Fibroblast of the aortic adventitia (primary cell): ENCODE measurements around the gene TAGLN2. TPM values are rescaled to one million over a fixed set of nuclear protein-coding genes. Genes with fewer than 3 reads are reported as not detected.

ENCODE experiments used
- DNase-seq: peaks from one replicate; pipeline ENCODE4 v3.0.0-alpha.2; 2010; ENCODE audit warnings: low read depth
- H3K4me3 ChIP-seq: 2 replicates; pipeline ENCODE4 v1.5.1; 2011; ENCODE audit warnings: low read depth, mild to moderate bottlenecking, control low read depth, low read length, moderate library complexity
- total RNA-seq: library from RNA; depleted of rRNA; stranded (reverse); fragments of >200 nt; gene quantifications from 2 replicates; pipeline ENCODE4 v1.2.3, GENCODE V29; 2012; ENCODE audit warnings: low replicate concordance
- TF ChIP-seq, protein P1 (sequence below): IDR thresholded peaks from 2 replicates; pipeline ENCODE4 v1.5.1; 2011; ENCODE audit warnings: mild to moderate bottlenecking, low read length, control low read depth, inconsistent platforms; ENCODE audit not compliant: insufficient read depth

Gene TAGLN2
- total RNA-seq, 1 donor: 228 TPM

DNA sequence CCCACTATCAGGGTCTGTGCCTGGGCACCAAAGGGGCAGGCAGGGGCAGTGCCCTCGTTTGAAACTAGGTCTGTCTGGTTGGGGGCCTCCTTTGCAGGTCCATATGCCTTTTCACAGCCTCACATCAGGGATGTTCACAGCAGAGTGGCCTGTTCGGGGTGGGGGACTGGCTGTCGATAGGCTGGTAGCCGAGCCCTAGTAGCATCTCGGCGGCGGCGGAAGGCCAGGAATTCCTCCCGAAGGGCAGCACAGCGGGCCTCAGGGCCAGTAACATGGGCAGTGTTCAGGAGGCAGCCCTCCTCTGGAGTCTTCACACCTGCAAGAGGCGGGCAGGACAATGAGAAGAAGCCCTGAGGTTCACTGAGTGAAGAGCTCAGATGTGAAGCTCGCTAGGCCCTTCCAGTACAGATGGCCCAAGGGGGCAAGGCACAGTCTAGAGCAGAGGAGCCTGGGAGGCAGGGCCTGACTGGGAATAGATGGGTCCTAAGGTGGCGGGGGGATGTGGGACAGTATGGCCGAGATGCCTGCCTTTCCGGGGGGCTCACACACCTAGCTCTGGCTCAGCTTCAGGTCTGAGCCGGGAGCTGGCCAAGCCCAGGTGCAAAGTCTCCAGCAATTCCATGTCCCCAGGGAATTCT is 2.0 kb upstream of the TAGLN2 start:
- DNase-seq: no peak
- TF ChIP-seq, protein P1, sequence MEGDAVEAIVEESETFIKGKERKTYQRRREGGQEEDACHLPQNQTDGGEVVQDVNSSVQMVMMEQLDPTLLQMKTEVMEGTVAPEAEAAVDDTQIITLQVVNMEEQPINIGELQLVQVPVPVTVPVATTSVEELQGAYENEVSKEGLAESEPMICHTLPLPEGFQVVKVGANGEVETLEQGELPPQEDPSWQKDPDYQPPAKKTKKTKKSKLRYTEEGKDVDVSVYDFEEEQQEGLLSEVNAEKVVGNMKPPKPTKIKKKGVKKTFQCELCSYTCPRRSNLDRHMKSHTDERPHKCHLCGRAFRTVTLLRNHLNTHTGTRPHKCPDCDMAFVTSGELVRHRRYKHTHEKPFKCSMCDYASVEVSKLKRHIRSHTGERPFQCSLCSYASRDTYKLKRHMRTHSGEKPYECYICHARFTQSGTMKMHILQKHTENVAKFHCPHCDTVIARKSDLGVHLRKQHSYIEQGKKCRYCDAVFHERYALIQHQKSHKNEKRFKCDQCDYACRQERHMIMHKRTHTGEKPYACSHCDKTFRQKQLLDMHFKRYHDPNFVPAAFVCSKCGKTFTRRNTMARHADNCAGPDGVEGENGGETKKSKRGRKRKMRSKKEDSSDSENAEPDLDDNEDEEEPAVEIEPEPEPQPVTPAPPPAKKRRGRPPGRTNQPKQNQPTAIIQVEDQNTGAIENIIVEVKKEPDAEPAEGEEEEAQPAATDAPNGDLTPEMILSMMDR: no peak
- H3K4me3 ChIP-seq: no peak overlapping the region

DNA sequence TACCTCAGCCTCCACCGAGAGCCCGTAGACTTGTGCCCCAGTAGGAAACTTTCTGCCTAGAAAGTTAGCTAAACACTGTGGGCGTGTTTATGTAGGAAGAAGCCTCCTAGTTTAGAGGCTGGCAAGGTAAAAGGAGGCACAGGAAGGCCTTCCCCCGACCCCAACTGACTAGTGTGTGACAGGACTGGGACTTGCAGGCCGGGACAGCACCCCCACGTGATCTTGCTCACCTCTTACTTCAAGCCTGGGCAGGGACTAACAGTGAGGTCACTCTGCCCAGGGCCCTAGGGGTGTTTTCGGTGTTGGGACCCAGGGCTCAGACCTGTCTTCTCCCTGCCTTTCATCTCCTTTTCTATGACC is 392 bp upstream of the TAGLN2 start:
- TF ChIP-seq, protein P1: no peak
- peak overlapping the region; percentile 96 for H3K4me3 ChIP-seq
- no peak for DNase-seq

DNA sequence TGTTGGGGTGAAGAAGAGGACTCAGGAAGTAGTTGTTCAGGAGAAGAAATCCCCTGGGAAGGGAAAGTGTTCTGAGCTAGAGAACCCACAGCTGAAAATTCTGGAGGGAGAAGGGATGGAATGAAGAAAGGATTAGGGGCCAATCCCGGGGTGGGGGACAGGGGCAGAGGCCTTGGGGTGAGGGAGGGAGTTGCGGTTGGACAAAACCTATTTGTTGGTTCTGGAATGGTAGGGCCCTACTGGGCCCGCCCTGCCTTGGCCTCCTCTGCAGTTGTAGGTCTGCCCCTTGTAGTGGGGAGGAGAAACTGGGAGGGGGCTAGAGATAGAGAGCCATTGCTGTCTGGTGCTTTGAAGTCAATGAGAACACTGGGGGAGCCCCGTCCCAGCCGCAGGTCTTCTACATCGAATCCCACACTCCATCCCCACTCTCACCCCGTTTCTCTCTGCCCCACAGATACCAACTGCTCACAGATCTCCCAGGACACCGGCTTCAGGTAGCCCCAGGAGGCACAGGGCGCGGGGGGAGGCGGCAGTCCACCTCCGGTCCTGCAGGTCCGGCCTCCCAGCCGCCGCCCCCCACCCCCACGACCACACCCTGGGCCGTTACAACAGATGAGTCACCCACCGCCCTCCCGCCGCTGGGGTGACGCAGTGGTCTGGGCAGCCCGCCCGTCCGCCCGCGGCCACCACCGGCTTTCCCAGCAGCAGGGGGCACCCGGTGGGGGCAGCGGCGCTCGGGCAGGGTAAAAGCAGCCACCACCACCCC is 1.1 kb downstream of the TAGLN2 start:
- peak overlapping the region; percentile 96 for H3K4me3 ChIP-seq
- DNase-seq: peak; percentile 88
- TF ChIP-seq, protein P1: peak; percentile 19

DNA sequence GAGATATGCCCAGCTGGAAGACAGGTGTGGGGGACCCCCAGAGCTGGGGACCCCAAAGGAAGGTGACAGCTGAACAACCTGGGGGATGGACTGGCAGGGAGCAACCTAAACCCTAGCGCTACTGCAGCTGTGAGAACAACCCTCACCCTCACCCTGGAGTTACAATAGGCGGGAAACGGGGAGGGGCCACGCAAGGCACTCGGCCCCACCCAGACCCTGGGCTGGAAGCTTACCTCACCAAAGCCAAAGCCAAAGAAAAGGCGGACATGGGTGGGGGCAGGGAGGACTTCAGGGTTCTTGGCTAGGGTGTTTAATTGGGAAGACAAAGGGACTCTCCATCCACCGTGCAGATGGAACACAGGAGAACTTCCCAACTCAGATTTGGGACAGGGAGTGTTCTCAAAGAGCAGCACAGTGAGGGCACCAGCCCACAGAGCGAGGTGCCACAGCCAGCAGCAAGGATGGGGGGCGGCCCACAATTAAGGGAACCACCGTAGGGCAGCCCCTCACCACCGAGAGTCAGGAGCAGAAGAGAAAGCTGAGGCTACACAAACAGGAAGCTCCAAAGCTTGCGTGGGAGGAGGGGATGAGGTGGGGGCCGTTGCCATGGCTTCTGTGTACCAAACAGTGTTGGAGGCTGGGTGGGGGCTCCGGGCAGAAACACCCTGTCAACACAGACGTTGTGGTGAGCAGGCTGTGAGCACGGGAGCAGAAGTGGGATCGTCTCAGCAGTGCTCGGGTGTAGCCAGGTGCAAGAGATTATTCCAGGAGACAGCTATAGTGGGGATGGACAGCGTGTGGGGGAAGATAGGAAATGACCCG is 1.9 kb downstream of the TAGLN2 start:
- DNase-seq: peak; percentile 90
- H3K4me3 ChIP-seq: peak overlapping the region; percentile 96
- TF ChIP-seq, protein P1: no peak

DNA sequence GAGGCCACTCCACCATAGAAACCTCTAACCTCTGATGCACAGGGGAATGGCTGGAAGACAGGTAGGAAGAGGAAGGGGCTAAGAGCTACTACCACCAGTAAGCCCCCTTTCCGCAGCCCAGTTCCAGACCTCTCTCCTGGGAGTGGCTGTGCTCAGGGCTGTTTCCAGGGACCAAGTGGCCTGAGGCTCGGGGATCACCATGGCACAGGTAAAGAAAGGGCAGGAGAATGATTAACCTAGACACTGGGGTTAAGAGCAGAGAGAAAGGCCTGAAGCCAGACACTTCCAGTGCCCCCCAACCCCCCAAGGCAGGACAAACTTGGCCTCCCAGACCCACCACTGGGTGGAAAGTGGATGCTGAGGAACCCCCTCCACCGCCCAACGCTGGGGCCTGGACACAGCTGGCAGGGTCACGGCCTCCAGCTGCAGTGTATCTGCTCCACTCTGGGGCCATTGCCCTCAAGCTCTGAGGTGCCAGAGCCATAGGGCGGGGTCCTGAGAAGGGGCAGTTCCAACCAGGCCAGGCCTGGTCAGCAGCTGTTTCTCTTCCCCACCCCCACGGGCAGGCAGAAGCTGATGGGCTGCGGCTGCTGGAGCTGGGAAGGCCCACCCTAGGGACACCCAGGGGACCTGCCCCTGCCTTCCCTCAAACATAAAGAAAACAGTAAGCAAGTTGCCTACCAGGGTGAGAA is 2.6 kb downstream of the TAGLN2 start:
- TF ChIP-seq, protein P1: no peak
- H3K4me3 ChIP-seq: peak overlapping the region; percentile 96
- peak; percentile 64 for DNase-seq

DNA sequence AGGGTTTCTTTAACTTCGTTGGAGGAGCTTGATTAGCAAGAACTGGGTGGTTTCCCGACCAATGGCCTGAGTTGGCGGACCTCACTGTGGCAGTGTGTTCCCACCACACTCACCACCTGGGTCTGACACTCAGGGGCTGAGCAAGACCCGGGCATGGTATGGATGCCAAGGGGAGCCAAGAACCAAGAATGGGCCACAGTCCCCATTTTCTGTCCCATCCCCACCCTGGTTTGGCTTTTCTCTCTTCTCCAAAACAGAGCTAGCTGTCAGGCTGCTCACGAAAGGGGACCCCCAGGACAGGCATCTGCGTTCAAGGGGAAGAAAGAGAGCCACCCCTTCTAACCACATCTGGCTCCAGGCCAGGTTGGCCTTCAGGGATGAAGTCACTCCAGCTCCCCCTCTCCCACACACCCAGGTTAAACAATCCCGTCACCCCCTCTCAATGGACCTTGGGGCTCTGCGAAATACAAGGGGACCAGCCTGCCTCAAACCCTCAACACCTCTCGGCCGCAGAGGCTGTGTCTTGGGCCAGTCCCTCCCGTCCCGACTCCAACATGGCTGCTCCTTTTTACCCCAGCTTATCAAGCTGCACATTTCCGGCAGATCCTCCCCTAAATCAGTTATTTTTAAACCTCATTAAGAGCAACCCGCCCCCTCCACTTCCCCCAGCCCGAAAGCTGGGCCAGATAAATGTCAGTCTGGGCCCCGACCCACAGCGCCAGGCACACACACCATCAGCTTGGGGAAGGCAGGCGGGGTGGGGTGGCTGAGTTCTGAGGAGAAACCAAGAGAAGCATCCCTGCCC is 3.4 kb downstream of the TAGLN2 start:
- TF ChIP-seq, protein P1: no peak
- H3K4me3 ChIP-seq: peak overlapping the region; percentile 96
- no peak for DNase-seq
